Fibroblast of lung (primary cell): ENCODE results near the gene ATP2B3. TPM values are rescaled to one million over a fixed set of nuclear protein-coding genes. Genes with fewer than 3 reads are reported as not detected.

ENCODE experiments used
- DNase-seq, 2 donors: peaks; one replicate each; pipeline versions ENCODE4 v3.0.0 to v3.0.0-alpha.2; 2010; ENCODE audit warnings: low read depth in 2 of 2
- H2AFZ ChIP-seq: 2 replicates; pipeline ENCODE4 v1.5.1; 2012; ENCODE audit warnings: low read length, control low read depth, inconsistent platforms
- H3K27ac ChIP-seq: 2 replicates; pipeline ENCODE4 v1.5.1; 2011; ENCODE audit warnings: low read length, control low read depth; ENCODE audit not compliant: insufficient read depth
- H3K27me3 ChIP-seq: 2 replicates; pipeline ENCODE4 v1.5.1; 2011; ENCODE audit warnings: mild to moderate bottlenecking, low read length; ENCODE audit not compliant: control insufficient read depth, insufficient read depth
- H3K36me3 ChIP-seq: 2 replicates; pipeline ENCODE4 v1.5.1; 2011; ENCODE audit warnings: low read length; ENCODE audit not compliant: control insufficient read depth, insufficient read depth
- H3K4me1 ChIP-seq: 2 replicates; pipeline ENCODE4 v1.5.1; 2011; ENCODE audit warnings: low read length; ENCODE audit not compliant: control insufficient read depth, insufficient read depth; ENCODE audit errors: extremely low read depth
- H3K4me2 ChIP-seq: 2 replicates; pipeline ENCODE4 v1.5.1; 2011; ENCODE audit warnings: low read length, control low read depth; ENCODE audit not compliant: insufficient read depth; ENCODE audit errors: extremely low read depth
- H3K4me3 ChIP-seq, 4 experiments: fragments of 200-600 bp in 1 of 4; sonication (generic) in 1 of 4; replicated peaks in 1 of 4; 2 replicates each; pipeline ENCODE4 v1.5.1; 2011 to 2016; ENCODE audit warnings: low read length in 4 of 4, low read depth in 3 of 4, mild to moderate bottlenecking in 3 of 4, control low read depth in 2 of 4, inconsistent platforms in 1 of 4, mixed read lengths in 1 of 4; ENCODE audit not compliant: insufficient read depth in 1 of 4; ENCODE audit errors: control extremely low read depth in 1 of 4
- H3K79me2 ChIP-seq: 2 replicates; pipeline ENCODE4 v1.5.1; 2012; ENCODE audit warnings: mild to moderate bottlenecking, low read length, inconsistent platforms; ENCODE audit not compliant: control insufficient read depth, insufficient read depth
- H3K9ac ChIP-seq: 2 replicates; pipeline ENCODE4 v1.5.1; 2011; ENCODE audit warnings: mild to moderate bottlenecking, low read length, control low read depth; ENCODE audit not compliant: insufficient read depth
- H3K9me3 ChIP-seq: 2 replicates; pipeline ENCODE4 v1.5.1; 2012; ENCODE audit warnings: low read depth, low read length; ENCODE audit not compliant: control insufficient read depth, insufficient read depth
- H4K20me1 ChIP-seq: 2 replicates; pipeline ENCODE4 v1.5.1; 2011; ENCODE audit warnings: low read length; ENCODE audit not compliant: control insufficient read depth, insufficient read depth; ENCODE audit errors: extremely low read depth
- CTCF ChIP-seq, 2 donors: IDR thresholded peaks in 1 of 2; conservative IDR thresholded peaks in 1 of 2; 1 replicate in 1 of 2; 2 replicates in 1 of 2; pipeline ENCODE4 v1.5.1; 2011 to 2012; ENCODE audit warnings: low read length in 2 of 2, control low read depth in 1 of 2, inconsistent platforms in 1 of 2, low read depth in 1 of 2, mild to moderate bottlenecking in 1 of 2
- EZH2 ChIP-seq: IDR thresholded peaks from 2 replicates; pipeline ENCODE4 v1.5.1; 2012; ENCODE audit warnings: low read length, control low read depth, mild to moderate bottlenecking; ENCODE audit errors: missing control alignments
- polyA plus RNA-seq, 2 donors: library from polyadenylated mRNA; depleted of rRNA in 1 of 2; stranded (reverse) in 1 of 2; unstranded in 1 of 2; fragments of >200 nt; gene quantifications; 2 replicates each; pipeline ENCODE4 v1.2.1, GENCODE V29; 2011 to 2012; ENCODE audit warnings: missing spikeins in 1 of 2
- total RNA-seq: library from RNA; depleted of rRNA; stranded (reverse); fragments of >200 nt; gene quantifications from 2 replicates; pipeline ENCODE4 v1.2.1, GENCODE V29; 2014

ATP2B3 gene
- total and polyA plus RNA-seq, 2 donors (not counting 1 experiment from before 2014, with no cell fraction given), result not detected

- no peak overlapping the region for H3K9ac ChIP-seq
- no peak for DNase-seq
- no peaks in the 10 kb centered on the region for H3K79me2 ChIP-seq
- H2AFZ ChIP-seq, result no peak overlapping the region
- H3K4me2 ChIP-seq, result no peak overlapping the region
- no peaks in the 10 kb centered on the region for H3K27me3 ChIP-seq
- no peaks in the 10 kb centered on the region for H4K20me1 ChIP-seq
- no peaks in the 10 kb centered on the region for H3K4me1 ChIP-seq
- no peaks in the 10 kb centered on the region for H3K36me3 ChIP-seq
- H3K9me3 ChIP-seq, result no peaks in the 10 kb centered on the region
- TF ChIP-seq EZH2 (no peak), CTCF (conservative IDR thresholded peaks at IDR 0.05 in 1 of 2, IDR thresholded peaks at IDR 0.05 in 1 of 2; ENCODE audit: low read depth in 1 of 2, low read length in 2 of 2) (no peak)
- H3K4me3 ChIP-seq, result no peak overlapping the region
- H3K27ac ChIP-seq, result no peak overlapping the region
Observed at GRCh38 chrX:153573984-153574383, 56.5 kb downstream of the ATP2B3 start.

DNA sequence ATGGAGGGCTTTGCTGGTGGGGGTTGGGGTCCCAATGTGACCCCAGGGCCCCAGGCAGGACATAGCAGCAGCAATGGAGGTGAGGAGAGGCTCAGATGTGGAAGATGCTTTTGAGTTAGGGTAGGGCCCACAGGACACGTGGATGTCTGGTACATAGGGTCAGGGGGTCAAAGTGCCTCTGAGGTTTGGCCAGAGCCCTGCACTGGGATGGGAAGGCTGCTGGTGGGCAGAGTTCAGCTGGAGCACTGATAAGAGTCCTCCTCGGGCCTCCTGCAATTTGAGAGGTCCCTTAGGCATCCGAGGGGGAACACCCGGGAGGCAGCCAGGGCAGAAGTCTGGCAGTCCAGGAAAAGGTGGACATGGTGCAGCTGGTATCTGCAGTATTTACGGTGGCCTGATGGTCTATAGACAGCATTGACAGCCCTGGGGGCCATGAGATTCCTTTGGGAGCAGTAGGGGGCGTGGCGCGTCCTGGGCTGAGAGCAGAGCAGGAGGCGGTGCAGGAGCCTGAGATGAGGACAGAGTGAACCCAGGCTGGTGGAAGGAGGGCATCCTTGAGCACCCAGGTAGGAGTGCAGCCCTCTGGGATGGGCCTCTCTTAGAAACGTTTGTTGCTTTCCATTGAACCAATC is 58.9 kb downstream of the ATP2B3 start:
- DNase-seq, result no peak
- Histone ChIP-seq H2AFZ (no peak overlapping the region), H3K27me3 (no peaks in the 10 kb centered on the region), H3K4me2 (no peak overlapping the region), H3K4me1 (no peaks in the 10 kb centered on the region), H3K9ac (no peak overlapping the region), H4K20me1 (no peaks in the 10 kb centered on the region), H3K9me3 (no peaks in the 10 kb centered on the region), H3K27ac (no peak overlapping the region), H3K36me3 (no peaks in the 10 kb centered on the region), H3K79me2 (no peaks in the 10 kb centered on the region), H3K4me3 (no peak overlapping the region)
- no peak for TF ChIP-seq CTCF (conservative IDR thresholded peaks at IDR 0.05 in 1 of 2, IDR thresholded peaks at IDR 0.05 in 1 of 2; ENCODE audit: low read depth in 1 of 2, low read length in 2 of 2)
- TF ChIP-seq EZH2, result no peak

GRCh38 chrX:153576961-153577360 is 59.5 kb downstream of the ATP2B3 start:
- Histone ChIP-seq H3K4me1 (no peaks in the 10 kb centered on the region), H3K4me2 (no peak overlapping the region), H2AFZ (no peak overlapping the region), H3K36me3 (no peaks in the 10 kb centered on the region), H3K27ac (no peak overlapping the region), H4K20me1 (no peaks in the 10 kb centered on the region), H3K9ac (no peak overlapping the region), H3K4me3 (no peak overlapping the region), H3K9me3 (no peaks in the 10 kb centered on the region), H3K79me2 (no peaks in the 10 kb centered on the region), H3K27me3 (no peaks in the 10 kb centered on the region)
- no peak for TF ChIP-seq EZH2
- no peak for TF ChIP-seq CTCF (conservative IDR thresholded peaks at IDR 0.05 in 1 of 2, IDR thresholded peaks at IDR 0.05 in 1 of 2; ENCODE audit: low read depth in 1 of 2, low read length in 2 of 2)
- no peak for DNase-seq
